HepG2 (cell line): ENCODE measurements around the gene MTMR3. TPM values are rescaled to one million over a fixed set of nuclear protein-coding genes. Genes with fewer than 3 reads are reported as not detected.
A peak's percentile ranks its signal among the peaks of the same experiment; 100 is the strongest.

ENCODE experiments used
- ATAC-seq: fragments of 200-7000 bp; cut with Tn5 transposase; 3 replicates; pipeline ENCODE4 v1.9.1; 2020; ENCODE audit warnings: mild to moderate bottlenecking, moderate library complexity
- BruUV-seq: library from RNA; stranded (reverse); fragments of 400-500 nt; replicated peaks from 2 replicates; lab custom pipeline; 2021; lab: Mats Ljungman, UMichigan
- CTCF ChIA-PET: fragments of 300-600 bp; formaldehyde crosslinking; extraction: SDS; loops from one replicate; lab custom pipeline; 2021; ENCODE audit warnings: low total read pairs, inconsistent platforms, low intra/inter-chr PET ratio; lab: Yijun Ruan, JAX
- POLR2A ChIA-PET: fragments of 350-600 bp; sonication (Branson Sonifier 250); formaldehyde crosslinking; loops from one replicate; lab custom pipeline; 2020; ENCODE audit warnings: antibody characterized with exemption, inconsistent platforms; lab: Yijun Ruan, JAX
- DNase-seq: peaks from one replicate; pipeline ENCODE4 v3.0.0-alpha.2; 2015; ENCODE audit warnings: low spot score
- FAIRE-seq: peaks from 3 replicates; lab custom pipeline; 2011; peaks lifted over from hg19 to GRCh38; lab: Jason Lieb, UNC
- H2AFZ ChIP-seq: one replicate; pipeline ENCODE4 v1.6.1; 2011; ENCODE audit warnings: low read length, inconsistent platforms
- H3K27ac ChIP-seq: fragments of 300-600 bp; 3 replicates; pipeline ENCODE4 v1.8.0; 2011; ENCODE audit warnings: mixed run types, mild to moderate bottlenecking, mixed read lengths, low read length, inconsistent platforms; ENCODE audit not compliant: insufficient read depth; ENCODE audit errors: extremely low read length
- H3K27me3 ChIP-seq, 2 experiments: fragments of 200-600 bp in 1 of 2; 2 replicates in 1 of 2; 3 replicates in 1 of 2; pipeline versions ENCODE4 v1.6.0 to v1.8.0; 2011; ENCODE audit warnings: low read length in 2 of 2, mild to moderate bottlenecking in 2 of 2, moderate library complexity in 2 of 2, inconsistent platforms in 1 of 2; ENCODE audit not compliant: insufficient read depth in 2 of 2, control insufficient read depth in 1 of 2
- H3K36me3 ChIP-seq, 2 experiments: fragments of 200-600 bp in 1 of 2; replicated peaks in 1 of 2; 2 replicates in 1 of 2; 3 replicates in 1 of 2; pipeline versions ENCODE4 v1.5.1 to v1.8.0; 2011; ENCODE audit warnings: low read length in 2 of 2, inconsistent platforms in 1 of 2; ENCODE audit not compliant: insufficient read depth in 2 of 2, control insufficient read depth in 1 of 2
- H3K4me1 ChIP-seq: 2 replicates; pipeline ENCODE4 v1.5.1; 2012; ENCODE audit warnings: low read length, inconsistent platforms; ENCODE audit not compliant: insufficient read depth
- H3K4me2 ChIP-seq: 2 replicates; pipeline ENCODE4 v1.6.0; 2011; ENCODE audit warnings: low read depth, low read length, inconsistent platforms
- H3K4me3 ChIP-seq, 3 experiments: fragments of 200-600 bp in 1 of 3; sonication (generic), shearing (Covaris generic) in 1 of 3; replicated peaks in 1 of 3; 2 replicates each; pipeline ENCODE4 v1.5.1; 2011 to 2016; ENCODE audit warnings: low read length in 3 of 3, inconsistent platforms in 2 of 3, low read depth in 2 of 3, mild to moderate bottlenecking in 2 of 3, control low read depth in 1 of 3, mixed read lengths in 1 of 3; ENCODE audit not compliant: insufficient read depth in 1 of 3
- H3K79me2 ChIP-seq: one replicate; pipeline ENCODE4 v1.6.1; 2011; ENCODE audit warnings: low read length, inconsistent platforms; ENCODE audit not compliant: insufficient read depth
- H3K9ac ChIP-seq: 2 replicates; pipeline ENCODE4 v1.6.0; 2011; ENCODE audit warnings: mild to moderate bottlenecking, low read depth, low read length, inconsistent platforms; ENCODE audit not compliant: insufficient read depth
- H3K9me3 ChIP-seq: 2 replicates; pipeline ENCODE4 v1.5.1; 2012; ENCODE audit warnings: mild to moderate bottlenecking, low read length
- H4K20me1 ChIP-seq: 2 replicates; pipeline ENCODE4 v1.6.0; 2011; ENCODE audit warnings: inconsistent platforms, mild to moderate bottlenecking, low read length, moderate library complexity; ENCODE audit not compliant: insufficient read depth
- GABPA ChIP-seq, 2 experiments: IDR thresholded peaks; 2 replicates each; pipeline ENCODE4 v1.6.1; 2011 to 2016; ENCODE audit warnings: low read depth in 2 of 2, low read length in 1 of 2, missing biosample characterization in 1 of 2, missing genetic modification characterization in 1 of 2
- IRF2 ChIP-seq: IDR thresholded peaks from 2 replicates; pipeline ENCODE4 v1.6.1; 2018; ENCODE audit warnings: missing genetic modification reagents, missing compliant biosample characterization
- KDM6A ChIP-seq: IDR thresholded peaks from 2 replicates; pipeline ENCODE4 v1.6.1; 2016; ENCODE audit warnings: low read depth
- MLX ChIP-seq: IDR thresholded peaks from 2 replicates; pipeline ENCODE4 v1.6.1; 2016
- TCF7 ChIP-seq: sonication (generic); IDR thresholded peaks from 2 replicates; pipeline ENCODE4 v1.6.1; 2016; ENCODE audit warnings: antibody characterized with exemption, low read depth
- ZNF138 ChIP-seq: sonication (generic); formaldehyde crosslinking; IDR thresholded peaks from 2 replicates; pipeline ENCODE4 v1.5.0; 2020; ENCODE audit warnings: mild to moderate bottlenecking, low read depth, missing genetic modification reagents
- ZNF512B ChIP-seq: sonication (generic); formaldehyde crosslinking; IDR thresholded peaks from 2 replicates; pipeline ENCODE4 v1.5.1; 2020; ENCODE audit warnings: missing genetic modification reagents, mild to moderate bottlenecking, borderline replicate concordance
- ZNF607 ChIP-seq: sonication (generic); formaldehyde crosslinking; IDR thresholded peaks from 2 replicates; pipeline ENCODE4 v1.5.1; 2020; ENCODE audit warnings: missing genetic modification reagents, mild to moderate bottlenecking, borderline replicate concordance
- ZNF703 ChIP-seq: sonication (generic); formaldehyde crosslinking; IDR thresholded peaks from 2 replicates; pipeline ENCODE4 v1.5.1; 2020; ENCODE audit warnings: missing genetic modification reagents, mild to moderate bottlenecking, moderate library complexity, borderline replicate concordance
- WGBS: methylation state at CpG from one replicate; pipeline ENCODE4 v1.1.6; 2017; ENCODE audit warnings: low lambda C conversion rate; 5-methylcytosine and 5-hydroxymethylcytosine counted together
- in situ Hi-C: cut with HindIII; loops from 2 replicates; pipeline ENCODE4 v1.10.0; 2017; ENCODE audit warnings: low pct_unique_long_range_greater_than_20kb; ENCODE audit not compliant: extremely low pct_ligation_motif_present
- intact Hi-C: fragments of 100-400 bp; cut with micrococcal nuclease; formaldehyde crosslinking; loops from one replicate; pipeline ENCODE4 v1.10.0; 2022; ENCODE audit not compliant: unreplicated experiment
- polyA plus RNA-seq, 8 experiments: library from polyadenylated mRNA; depleted of rRNA in 3 of 8; stranded (reverse) in 7 of 8; unstranded in 1 of 8; fragments of >200 nt; fragmentation: Illumina TruSeq in 4 of 8; extraction: Trizol in 4 of 8; gene quantifications; 2 replicates each; pipeline versions ENCODE4 v1.2.1 to v1.2.3, GENCODE V29; 2011 to 2016; ENCODE audit warnings: low read depth in 4 of 8, missing spikeins in 1 of 8, mixed read lengths in 1 of 8; ENCODE audit not compliant: insufficient read depth in 1 of 8
- total RNA-seq, 5 experiments: library from RNA; depleted of rRNA; stranded (reverse); fragments of >200 nt; fragmentation: Illumina TruSeq; extraction: Trizol; gene quantifications; 2 replicates each; pipeline ENCODE4 v1.2.3, GENCODE V29; 2016; ENCODE audit warnings: low read depth in 1 of 5
- TF ChIP-seq, protein P1 (sequence below): sonication (generic); formaldehyde crosslinking; IDR thresholded peaks from 2 replicates; pipeline ENCODE4 v1.4.0; 2020; ENCODE audit warnings: mild to moderate bottlenecking, missing genetic modification reagents
- TF ChIP-seq, protein P2 (sequence below): sonication (generic); formaldehyde crosslinking; IDR thresholded peaks from 2 replicates; pipeline ENCODE4 v1.5.0; 2020; ENCODE audit warnings: mild to moderate bottlenecking, missing genetic modification reagents, moderate library complexity
- TF ChIP-seq, protein P3 (sequence below): sonication (generic); formaldehyde crosslinking; IDR thresholded peaks from 2 replicates; pipeline ENCODE4 v1.4.0; 2020; ENCODE audit warnings: missing genetic modification reagents, borderline replicate concordance

The MTMR3 gene
- total and polyA plus RNA-seq, 2 of the 13 experiments (the other 11 are each of a cell fraction or from before 2014, with no cell fraction given): 12.6 to 24.8 TPM

DNA sequence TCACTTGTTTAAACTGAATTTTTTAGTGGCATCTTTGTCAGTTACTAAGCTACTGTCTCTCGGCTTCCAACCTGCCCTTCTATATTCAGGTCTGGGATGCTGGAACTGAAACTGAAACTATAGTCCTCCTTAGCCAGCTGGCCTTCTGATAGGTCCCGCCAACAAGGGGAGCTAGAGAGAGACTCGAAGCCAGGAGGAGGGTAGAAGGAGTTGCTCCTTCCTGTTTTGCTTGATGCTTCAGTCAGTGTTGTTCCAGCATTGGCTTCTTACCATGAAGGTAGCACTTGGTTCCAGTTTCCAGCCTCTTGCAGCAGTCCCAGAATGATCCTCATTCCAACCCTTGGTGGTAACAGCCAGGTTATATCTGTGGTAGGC, 164.4 kb downstream of the MTMR3 start:
- H3K4me3 ChIP-seq: no peak overlapping the region; a peak in 1 of 6 replicates
- BruUV-seq: no TSS peak
- H3K79me2 ChIP-seq: no peaks in the 10 kb centered on the region
- H3K9me3 ChIP-seq: no peaks in the 10 kb centered on the region
- H4K20me1 ChIP-seq: no peaks in the 10 kb centered on the region
- H3K4me1 ChIP-seq: peaks cover 15% of the 10 kb centered on the region
- no peak for DNase-seq
- H3K4me2 ChIP-seq: peak overlapping the region; percentile 52
- H3K27me3 ChIP-seq: peaks cover 3 to 10% of the 10 kb centered on the region in 2 experiments; a peak in 3 of 5 replicates
- ChIA-PET CTCF (no interaction called here), POLR2A (interaction anchor here (0.9 kb wide), 1 partner anchor 9 kb away, joined by 3 read pairs; no protein-coding TSS in a partner anchor)
- 53% methylated on average over 2 of the region's 3 CpGs for WGBS
- peak; percentile 72 for ATAC-seq
- in situ Hi-C loops: no loop called here
- no peak overlapping the region for H3K27ac ChIP-seq
- no peak overlapping the region for H2AFZ ChIP-seq
- no peak overlapping the region for H3K9ac ChIP-seq
- no peaks in the 10 kb centered on the region for H3K36me3 ChIP-seq
- 0 out of 2 replicates have a peak, but pooled peaks have one; percentile 46 for TF ChIP-seq IRF2 (CRISPR knock-in tag)
- TF ChIP-seq, protein P1, sequence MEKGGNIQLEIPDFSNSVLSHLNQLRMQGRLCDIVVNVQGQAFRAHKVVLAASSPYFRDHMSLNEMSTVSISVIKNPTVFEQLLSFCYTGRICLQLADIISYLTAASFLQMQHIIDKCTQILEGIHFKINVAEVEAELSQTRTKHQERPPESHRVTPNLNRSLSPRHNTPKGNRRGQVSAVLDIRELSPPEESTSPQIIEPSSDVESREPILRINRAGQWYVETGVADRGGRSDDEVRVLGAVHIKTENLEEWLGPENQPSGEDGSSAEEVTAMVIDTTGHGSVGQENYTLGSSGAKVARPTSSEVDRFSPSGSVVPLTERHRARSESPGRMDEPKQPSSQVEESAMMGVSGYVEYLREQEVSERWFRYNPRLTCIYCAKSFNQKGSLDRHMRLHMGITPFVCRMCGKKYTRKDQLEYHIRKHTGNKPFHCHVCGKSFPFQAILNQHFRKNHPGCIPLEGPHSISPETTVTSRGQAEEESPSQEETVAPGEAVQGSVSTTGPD (CRISPR knock-in tag): no peak
- no peak for TF ChIP-seq MLX (CRISPR knock-in tag)
- TF ChIP-seq TCF7: no peak
- TF ChIP-seq ZNF512B (CRISPR knock-in tag): no peak
- TF ChIP-seq, protein P2, sequence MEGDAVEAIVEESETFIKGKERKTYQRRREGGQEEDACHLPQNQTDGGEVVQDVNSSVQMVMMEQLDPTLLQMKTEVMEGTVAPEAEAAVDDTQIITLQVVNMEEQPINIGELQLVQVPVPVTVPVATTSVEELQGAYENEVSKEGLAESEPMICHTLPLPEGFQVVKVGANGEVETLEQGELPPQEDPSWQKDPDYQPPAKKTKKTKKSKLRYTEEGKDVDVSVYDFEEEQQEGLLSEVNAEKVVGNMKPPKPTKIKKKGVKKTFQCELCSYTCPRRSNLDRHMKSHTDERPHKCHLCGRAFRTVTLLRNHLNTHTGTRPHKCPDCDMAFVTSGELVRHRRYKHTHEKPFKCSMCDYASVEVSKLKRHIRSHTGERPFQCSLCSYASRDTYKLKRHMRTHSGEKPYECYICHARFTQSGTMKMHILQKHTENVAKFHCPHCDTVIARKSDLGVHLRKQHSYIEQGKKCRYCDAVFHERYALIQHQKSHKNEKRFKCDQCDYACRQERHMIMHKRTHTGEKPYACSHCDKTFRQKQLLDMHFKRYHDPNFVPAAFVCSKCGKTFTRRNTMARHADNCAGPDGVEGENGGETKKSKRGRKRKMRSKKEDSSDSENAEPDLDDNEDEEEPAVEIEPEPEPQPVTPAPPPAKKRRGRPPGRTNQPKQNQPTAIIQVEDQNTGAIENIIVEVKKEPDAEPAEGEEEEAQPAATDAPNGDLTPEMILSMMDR: peak; percentile 31; the same call in 1 of the 2 replicates
- no peak for TF ChIP-seq GABPA (IDR thresholded peaks at IDR 0.05; ENCODE audit: low read depth, low read length)
- peak; percentile 52; the same call in 1 of the 2 replicates for TF ChIP-seq GABPA (CRISPR knock-in tag; IDR thresholded peaks at IDR 0.05; ENCODE audit: low read depth)
- TF ChIP-seq, protein P3, sequence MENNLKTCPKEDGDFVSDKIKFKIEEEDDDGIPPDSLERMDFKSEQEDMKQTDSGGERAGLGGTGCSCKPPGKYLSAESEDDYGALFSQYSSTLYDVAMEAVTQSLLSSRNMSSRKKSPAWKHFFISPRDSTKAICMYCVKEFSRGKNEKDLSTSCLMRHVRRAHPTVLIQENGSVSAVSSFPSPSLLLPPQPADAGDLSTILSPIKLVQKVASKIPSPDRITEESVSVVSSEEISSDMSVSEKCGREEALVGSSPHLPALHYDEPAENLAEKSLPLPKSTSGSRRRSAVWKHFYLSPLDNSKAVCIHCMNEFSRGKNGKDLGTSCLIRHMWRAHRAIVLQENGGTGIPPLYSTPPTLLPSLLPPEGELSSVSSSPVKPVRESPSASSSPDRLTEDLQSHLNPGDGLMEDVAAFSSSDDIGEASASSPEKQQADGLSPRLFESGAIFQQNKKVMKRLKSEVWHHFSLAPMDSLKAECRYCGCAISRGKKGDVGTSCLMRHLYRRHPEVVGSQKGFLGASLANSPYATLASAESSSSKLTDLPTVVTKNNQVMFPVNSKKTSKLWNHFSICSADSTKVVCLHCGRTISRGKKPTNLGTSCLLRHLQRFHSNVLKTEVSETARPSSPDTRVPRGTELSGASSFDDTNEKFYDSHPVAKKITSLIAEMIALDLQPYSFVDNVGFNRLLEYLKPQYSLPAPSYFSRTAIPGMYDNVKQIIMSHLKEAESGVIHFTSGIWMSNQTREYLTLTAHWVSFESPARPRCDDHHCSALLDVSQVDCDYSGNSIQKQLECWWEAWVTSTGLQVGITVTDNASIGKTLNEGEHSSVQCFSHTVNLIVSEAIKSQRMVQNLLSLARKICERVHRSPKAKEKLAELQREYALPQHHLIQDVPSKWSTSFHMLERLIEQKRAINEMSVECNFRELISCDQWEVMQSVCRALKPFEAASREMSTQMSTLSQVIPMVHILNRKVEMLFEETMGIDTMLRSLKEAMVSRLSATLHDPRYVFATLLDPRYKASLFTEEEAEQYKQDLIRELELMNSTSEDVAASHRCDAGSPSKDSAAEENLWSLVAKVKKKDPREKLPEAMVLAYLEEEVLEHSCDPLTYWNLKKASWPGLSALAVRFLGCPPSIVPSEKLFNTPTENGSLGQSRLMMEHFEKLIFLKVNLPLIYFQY (CRISPR knock-in tag): no peak
- TF ChIP-seq ZNF607 (CRISPR knock-in tag): no peak
- TF ChIP-seq ZNF138 (CRISPR knock-in tag): no peak
- no peak for TF ChIP-seq ZNF703 (CRISPR knock-in tag)
- TF ChIP-seq KDM6A (CRISPR knock-in tag): no peak
- intact Hi-C loops: no loop called here
- no peak for FAIRE-seq
